CD4-positive, alpha-beta T cell (primary cell): ENCODE data around the gene LRRC3C. TPM values are rescaled to one million over a fixed set of nuclear protein-coding genes. Genes with fewer than 3 reads are reported as not detected.
A peak's percentile ranks its signal among the peaks of the same experiment; 100 is the strongest.

Experiments
- ATAC-seq: fragments of 200-7000 bp; cut with Tn5 transposase; one replicate; pipeline ENCODE4 v1.10.0; 2022; ENCODE audit warnings: mild to moderate bottlenecking; ENCODE audit not compliant: poor library complexity
- CTCF ChIA-PET: fragments of 350-600 bp; sonication (Branson Sonifier 250); formaldehyde crosslinking; loops from one replicate; lab custom pipeline; 2021; ENCODE audit warnings: antibody characterized with exemption, inconsistent platforms; lab: Charles Lee
- POLR2A ChIA-PET: fragments of 350-600 bp; sonication (Branson Sonifier 250); formaldehyde crosslinking; loops from one replicate; lab custom pipeline; 2021; ENCODE audit warnings: antibody characterized with exemption, inconsistent platforms; lab: Charles Lee
- DNase-seq, 14 experiments: peaks; one replicate each; pipeline ENCODE4 v3.0.0-alpha.2; 2013 to 2020; ENCODE audit warnings: mixed read lengths in 2 of 14
- H3K27ac ChIP-seq, 2 donors: one replicate each; pipeline versions ENCODE4 v1.5.1 to v1.7.0; 2013; ENCODE audit warnings: low read length in 2 of 2, low read depth in 1 of 2, mild to moderate bottlenecking in 1 of 2
- H3K27me3 ChIP-seq, 2 experiments: 1 replicate in 1 of 2; 2 replicates in 1 of 2; pipeline versions ENCODE4 v1.6.1 to v1.7.0; 2013; ENCODE audit warnings: low read length in 2 of 2, control low read depth in 1 of 2, mild to moderate bottlenecking in 1 of 2, moderate library complexity in 1 of 2; ENCODE audit not compliant: insufficient read depth in 2 of 2, control insufficient read depth in 1 of 2
- H3K36me3 ChIP-seq: one replicate; pipeline ENCODE4 v1.6.1; 2013; ENCODE audit warnings: low read length, control low read depth; ENCODE audit not compliant: insufficient read depth
- H3K4me1 ChIP-seq: one replicate; pipeline ENCODE4 v1.6.1; 2013; ENCODE audit warnings: low read length, control low read depth; ENCODE audit not compliant: insufficient read depth
- H3K4me3 ChIP-seq: one replicate; pipeline ENCODE4 v1.5.1; 2013; ENCODE audit warnings: mild to moderate bottlenecking, low read length, moderate library complexity
- H3K9me3 ChIP-seq, 2 experiments: 1 replicate in 1 of 2; 2 replicates in 1 of 2; pipeline versions ENCODE4 v1.6.1 to v1.7.0; 2013; ENCODE audit warnings: low read length in 2 of 2, mild to moderate bottlenecking in 2 of 2, control low read depth in 1 of 2, moderate library complexity in 1 of 2; ENCODE audit not compliant: control insufficient read depth in 1 of 2, insufficient read depth in 1 of 2
- H3K27ac Mint-ChIP-seq: one replicate; pipeline ENCODE4 v1.8.0; 2020; ENCODE audit warnings: mixed read lengths
- H3K27me3 Mint-ChIP-seq: one replicate; pipeline ENCODE4 v1.8.0; 2021; ENCODE audit warnings: mixed read lengths
- H3K36me3 Mint-ChIP-seq: one replicate; pipeline ENCODE4 v1.8.0; 2021; ENCODE audit warnings: low read depth, mixed read lengths
- H3K4me1 Mint-ChIP-seq: one replicate; pipeline ENCODE4 v1.8.0; 2021; ENCODE audit warnings: low read depth, mixed read lengths
- H3K4me3 Mint-ChIP-seq: one replicate; pipeline ENCODE4 v1.8.0; 2020; ENCODE audit warnings: mild to moderate bottlenecking, mixed read lengths
- H3K9me3 Mint-ChIP-seq: one replicate; pipeline ENCODE4 v1.8.0; 2020; ENCODE audit warnings: mixed read lengths
- intact Hi-C, 2 experiments: fragments of 100-400 bp; cut with DNase I in 1 of 2; cut with micrococcal nuclease in 1 of 2; formaldehyde crosslinking; loops; one replicate each; pipeline versions ENCODE4 v1.15.1 to v1.9.0; 2023 to 2025; cut with DNase I, micrococcal nuclease
- total RNA-seq, 174 experiments: library from RNA in 2 of 174; stranded (reverse) in 2 of 174; gene quantifications; one replicate each; pipeline ENCODE4 v1.2.3 and lab custom pipeline; 2021 to 2026
- TF ChIP-seq, protein P1 (sequence below): fragments of 200-600 bp; IDR thresholded peaks from one replicate; pipeline ENCODE4 v1.8.0; 2022; ENCODE audit warnings: antibody characterized with exemption, mild to moderate bottlenecking

Gene LRRC3C
- total RNA-seq, 2 experiments from 2014 or later = not detected

DNA sequence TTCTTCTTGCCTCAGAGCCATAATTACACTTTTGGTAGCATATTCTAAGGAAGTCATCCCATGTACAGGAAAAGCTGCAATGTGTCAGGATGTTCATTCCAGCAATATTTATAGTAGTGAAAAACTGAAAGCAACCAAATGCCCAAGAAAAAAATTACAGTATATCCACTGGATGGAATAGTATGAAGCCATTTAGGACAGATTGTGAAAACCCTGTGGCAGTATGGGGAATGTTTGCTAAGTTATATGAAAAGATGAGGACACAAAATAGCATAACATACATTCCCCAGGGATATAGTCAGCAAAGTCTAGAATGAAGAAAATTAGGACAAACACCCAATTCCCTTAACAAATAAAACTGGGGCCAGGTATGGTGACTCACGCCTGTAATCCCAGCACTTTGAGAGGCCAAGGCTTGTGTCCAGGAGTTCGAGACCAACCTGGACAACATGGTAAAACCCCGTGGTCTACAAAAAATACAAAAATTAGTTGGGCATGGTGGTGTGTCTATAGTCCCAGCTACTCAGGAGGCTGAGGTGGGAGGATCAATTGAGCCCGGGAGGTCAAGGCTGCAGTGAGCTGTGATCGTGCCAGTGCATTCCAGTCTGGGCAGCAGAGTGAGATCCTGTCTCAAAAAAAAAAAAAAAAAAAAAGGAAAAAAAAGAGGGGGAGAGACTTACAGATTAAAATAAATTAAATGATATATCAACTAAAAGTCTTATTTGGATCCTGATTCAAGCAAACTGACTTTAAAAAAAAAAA, 2.3 kb downstream of the LRRC3C start:
- DNase-seq (no peak), ATAC-seq (no peak)
- H3K27me3 Mint-ChIP-seq = no peaks in the 10 kb centered on the region
- CTCF ChIA-PET = interaction anchor here (1.6 kb wide), 1 partner anchor 18 kb away, joined by 4 read pairs; no protein-coding TSS in a partner anchor
- no peaks in the 10 kb centered on the region for H3K9me3 ChIP-seq
- H3K27me3 ChIP-seq = no peaks in the 10 kb centered on the region
- POLR2A ChIA-PET = interaction anchor here (0.9 kb wide), 1 partner anchor 123 kb away, joined by 3 read pairs; no protein-coding TSS in a partner anchor
- peaks cover 30% of the 10 kb centered on the region for H3K4me1 ChIP-seq
- H3K4me1 Mint-ChIP-seq = peaks cover 32% of the 10 kb centered on the region
- H3K9me3 Mint-ChIP-seq = no peaks in the 10 kb centered on the region
- no peak overlapping the region for H3K27ac ChIP-seq
- peaks cover 20% of the 10 kb centered on the region for H3K36me3 Mint-ChIP-seq
- TF ChIP-seq, protein P1, sequence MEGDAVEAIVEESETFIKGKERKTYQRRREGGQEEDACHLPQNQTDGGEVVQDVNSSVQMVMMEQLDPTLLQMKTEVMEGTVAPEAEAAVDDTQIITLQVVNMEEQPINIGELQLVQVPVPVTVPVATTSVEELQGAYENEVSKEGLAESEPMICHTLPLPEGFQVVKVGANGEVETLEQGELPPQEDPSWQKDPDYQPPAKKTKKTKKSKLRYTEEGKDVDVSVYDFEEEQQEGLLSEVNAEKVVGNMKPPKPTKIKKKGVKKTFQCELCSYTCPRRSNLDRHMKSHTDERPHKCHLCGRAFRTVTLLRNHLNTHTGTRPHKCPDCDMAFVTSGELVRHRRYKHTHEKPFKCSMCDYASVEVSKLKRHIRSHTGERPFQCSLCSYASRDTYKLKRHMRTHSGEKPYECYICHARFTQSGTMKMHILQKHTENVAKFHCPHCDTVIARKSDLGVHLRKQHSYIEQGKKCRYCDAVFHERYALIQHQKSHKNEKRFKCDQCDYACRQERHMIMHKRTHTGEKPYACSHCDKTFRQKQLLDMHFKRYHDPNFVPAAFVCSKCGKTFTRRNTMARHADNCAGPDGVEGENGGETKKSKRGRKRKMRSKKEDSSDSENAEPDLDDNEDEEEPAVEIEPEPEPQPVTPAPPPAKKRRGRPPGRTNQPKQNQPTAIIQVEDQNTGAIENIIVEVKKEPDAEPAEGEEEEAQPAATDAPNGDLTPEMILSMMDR = no peak
- intact Hi-C loops = loop anchor here (2.0 to 10.0 kb wide), 7 partner anchors 32 to 475 kb away; partner anchors contain the start of genes GSDMA (in 1 of the 2), MED1 (in 1 of the 2) and MED24 (in 1 of the 2)
- no peak overlapping the region for H3K27ac Mint-ChIP-seq
- no peak overlapping the region for H3K4me3 ChIP-seq
- H3K4me3 Mint-ChIP-seq = peak overlapping the region; percentile 9
- H3K36me3 ChIP-seq = no peaks in the 10 kb centered on the region

DNA sequence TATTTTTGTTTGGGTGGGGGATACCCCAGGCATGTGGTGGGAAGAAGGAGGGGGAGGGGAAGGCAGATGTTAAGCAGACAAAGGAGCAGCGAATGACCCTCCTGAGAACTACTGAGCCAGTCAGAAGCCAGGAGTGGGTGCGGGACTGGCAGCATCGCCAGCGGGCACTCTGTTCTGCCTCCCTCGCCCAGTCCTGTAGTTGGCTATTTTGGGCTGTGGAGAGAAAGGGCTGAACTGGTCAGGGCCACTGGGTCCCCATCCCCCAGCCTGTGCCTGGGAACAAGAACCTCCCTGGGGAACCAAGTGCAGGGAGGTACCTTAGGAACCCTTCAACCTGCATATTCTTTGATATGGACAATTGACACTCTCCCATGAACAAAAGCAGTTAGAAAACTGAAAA, 6.4 kb downstream of the LRRC3C start:
- Mint-ChIP-seq H3K36me3 (no peaks in the 10 kb centered on the region), H3K27ac (no peak overlapping the region), H3K27me3 (no peaks in the 10 kb centered on the region), H3K4me1 (no peaks in the 10 kb centered on the region), H3K9me3 (no peaks in the 10 kb centered on the region), H3K4me3 (no peak overlapping the region)
- no peak overlapping the region for H3K4me3 ChIP-seq
- no peaks in the 10 kb centered on the region for H3K9me3 ChIP-seq
- ChIA-PET POLR2A (no interaction called here), CTCF (no interaction called here)
- H3K36me3 ChIP-seq = no peaks in the 10 kb centered on the region
- H3K27me3 ChIP-seq = no peaks in the 10 kb centered on the region
- intact Hi-C loops = no loop called here
- no peak for DNase-seq
- no peak overlapping the region for H3K27ac ChIP-seq
- H3K4me1 ChIP-seq = no peaks in the 10 kb centered on the region
- no peak for ATAC-seq
- TF ChIP-seq, protein P1 = no peak

DNA sequence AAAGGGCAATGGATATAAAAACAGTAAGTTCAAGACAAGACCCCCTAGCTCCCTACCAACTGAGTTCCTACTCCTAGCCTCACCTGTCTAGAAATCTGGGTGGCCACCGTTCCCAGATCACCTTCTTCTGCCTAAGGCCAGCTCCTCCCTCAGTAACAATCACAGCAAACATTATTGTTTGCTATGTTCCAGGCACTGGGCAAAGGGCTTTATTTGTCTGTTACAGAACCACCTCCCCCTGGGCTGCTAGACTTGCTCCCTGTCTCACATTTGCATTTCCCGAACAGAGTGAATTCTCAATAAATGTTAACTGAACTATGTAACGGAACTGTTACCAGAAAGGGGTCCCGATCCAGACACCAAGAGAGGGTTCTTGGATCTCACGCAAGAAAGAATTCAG, 6.8 kb downstream of the LRRC3C start:
- no peak overlapping the region for H3K27ac Mint-ChIP-seq
- H3K4me3 Mint-ChIP-seq = no peak overlapping the region
- Histone ChIP-seq H3K27ac (no peak overlapping the region), H3K27me3 (no peaks in the 10 kb centered on the region), H3K4me1 (no peaks in the 10 kb centered on the region), H3K4me3 (no peak overlapping the region), H3K36me3 (no peaks in the 10 kb centered on the region), H3K9me3 (no peaks in the 10 kb centered on the region)
- POLR2A ChIA-PET = no interaction called here
- DNase-seq (no peak), ATAC-seq (no peak)
- H3K4me1 Mint-ChIP-seq = peaks cover 3% of the 10 kb centered on the region
- TF ChIP-seq, protein P1 = no peak
- no peaks in the 10 kb centered on the region for H3K9me3 Mint-ChIP-seq
- no peaks in the 10 kb centered on the region for H3K36me3 Mint-ChIP-seq
- no peaks in the 10 kb centered on the region for H3K27me3 Mint-ChIP-seq
- intact Hi-C loops = no loop called here
- CTCF ChIA-PET = no interaction called here
